HG03442 (cell line): Measurements from ENCODE around the gene EPM2A.
"Not testable (repeated sequence)": the region's sequence is repeated elsewhere in the genome, so short reads cannot be mapped to it uniquely, and the experiment has no call there.

Experiments used
- ATAC-seq: cut with Tn5 transposase; IDR thresholded peaks from one replicate; pipeline ENCODE4 v1.9.1; 2021; ENCODE audit warnings: mild to moderate bottlenecking, moderate library complexity; ENCODE audit not compliant: unreplicated experiment

EPM2A gene

DNA sequence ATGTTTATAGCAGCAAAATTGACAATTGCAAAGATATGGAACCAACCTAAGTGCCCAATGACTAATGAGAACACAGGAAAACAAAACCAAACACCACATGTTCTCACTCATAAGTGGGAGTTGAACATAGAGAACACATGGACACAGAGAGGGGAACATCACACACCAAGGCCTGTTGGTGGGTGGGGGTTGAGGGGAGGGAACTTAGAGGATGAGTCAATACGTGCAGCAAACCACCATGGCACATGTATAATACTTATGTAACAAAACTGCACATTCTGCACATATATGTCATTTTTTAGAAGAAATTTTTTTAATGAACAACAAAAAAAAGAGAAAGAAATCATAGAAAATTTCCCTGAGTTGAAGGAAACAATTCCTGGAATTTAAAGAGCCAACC lies 3.9 kb downstream of the EPM2A start:
- ATAC-seq: no peak

DNA sequence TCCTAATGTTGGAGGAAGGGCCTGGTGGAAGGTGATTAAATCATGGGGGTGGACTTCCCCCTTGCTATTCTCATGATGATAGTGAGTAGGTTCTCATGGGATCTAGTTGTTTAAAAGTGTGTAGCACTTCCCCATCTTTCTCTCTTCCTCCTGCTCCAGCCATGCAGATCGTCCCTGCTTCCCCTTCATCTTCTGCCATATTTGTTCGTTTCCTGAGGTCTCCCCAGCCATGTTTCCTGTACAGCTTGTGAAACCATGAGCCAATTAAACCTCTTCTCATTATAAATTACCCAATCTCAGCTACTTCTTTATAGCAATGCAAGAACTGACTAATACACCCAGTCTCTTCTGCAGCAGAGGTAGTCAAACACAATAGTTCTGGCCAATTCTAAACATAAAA lies 5.4 kb downstream of the EPM2A start:
- ATAC-seq: no peak

DNA sequence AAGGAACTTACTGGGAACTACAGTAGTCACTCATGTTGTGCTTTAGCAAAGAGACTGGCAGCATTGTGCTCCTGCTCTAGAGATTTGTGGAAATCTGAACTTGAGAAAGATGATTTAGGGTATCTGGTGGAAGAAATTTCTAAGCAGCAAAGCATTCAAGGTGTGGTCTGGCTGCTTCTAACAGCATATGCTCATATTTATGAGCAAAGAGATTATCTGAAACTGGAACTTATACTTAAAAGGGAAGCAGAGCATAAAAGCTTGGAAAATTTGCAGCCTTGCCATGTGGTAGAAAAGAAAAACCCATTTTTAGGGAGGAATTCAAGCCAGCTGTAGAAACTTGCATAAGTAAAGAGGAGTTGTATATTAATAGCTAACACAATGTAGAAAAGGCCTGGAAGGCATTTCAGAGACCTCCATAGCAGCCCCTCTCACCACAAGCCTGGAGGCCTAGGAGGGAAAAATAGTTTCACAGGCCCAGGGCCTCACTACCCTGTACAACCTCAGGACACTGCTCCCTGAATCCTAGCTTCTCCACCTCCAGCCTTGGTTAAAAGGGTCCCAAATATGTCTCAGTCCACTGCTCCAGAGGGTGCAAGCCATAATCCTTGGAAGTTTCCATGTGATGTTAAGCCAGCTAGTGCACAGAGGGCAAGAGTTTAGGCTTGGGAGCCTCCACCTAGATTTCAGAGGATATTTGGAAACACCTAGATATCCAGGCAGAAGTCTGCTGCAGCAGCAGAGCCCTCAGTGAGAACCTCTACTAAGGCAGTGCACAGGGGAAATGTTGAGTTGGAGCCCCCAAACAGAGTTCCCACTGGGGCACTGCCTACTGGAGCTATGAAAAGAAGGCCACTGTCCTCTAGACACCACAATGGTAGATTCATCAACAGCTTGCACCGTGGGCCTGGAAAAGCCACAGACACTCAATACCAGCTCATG lies 6.6 kb downstream of the EPM2A start:
- no peak for ATAC-seq

DNA sequence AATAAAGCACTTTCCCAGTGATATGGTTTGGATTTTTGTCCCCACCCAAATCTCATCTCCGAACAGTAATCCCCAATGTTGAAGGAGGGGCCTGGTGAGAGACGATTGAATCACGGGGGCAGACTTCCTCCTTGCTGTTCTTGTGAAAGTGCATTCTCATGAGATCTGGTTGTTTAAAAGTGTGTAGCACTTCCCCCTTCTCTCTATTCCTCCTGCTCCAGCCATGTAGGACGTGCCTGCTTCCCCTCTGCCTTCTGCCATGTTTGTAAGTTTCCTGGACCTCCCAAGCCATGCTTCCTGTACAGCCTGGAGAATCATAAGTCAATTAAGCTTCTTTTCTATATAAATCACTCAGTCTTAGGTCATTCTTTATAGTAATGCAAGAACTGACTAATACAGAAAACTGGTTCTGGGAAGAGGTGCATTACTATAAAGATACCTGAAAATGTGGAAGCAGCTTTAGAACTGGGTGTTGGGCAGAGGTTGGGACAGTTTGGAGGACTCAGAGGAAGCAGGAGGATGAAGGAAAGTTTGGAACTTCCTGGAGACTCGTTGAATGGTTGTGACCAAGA lies 7.4 kb downstream of the EPM2A start:
- ATAC-seq: no peak

DNA sequence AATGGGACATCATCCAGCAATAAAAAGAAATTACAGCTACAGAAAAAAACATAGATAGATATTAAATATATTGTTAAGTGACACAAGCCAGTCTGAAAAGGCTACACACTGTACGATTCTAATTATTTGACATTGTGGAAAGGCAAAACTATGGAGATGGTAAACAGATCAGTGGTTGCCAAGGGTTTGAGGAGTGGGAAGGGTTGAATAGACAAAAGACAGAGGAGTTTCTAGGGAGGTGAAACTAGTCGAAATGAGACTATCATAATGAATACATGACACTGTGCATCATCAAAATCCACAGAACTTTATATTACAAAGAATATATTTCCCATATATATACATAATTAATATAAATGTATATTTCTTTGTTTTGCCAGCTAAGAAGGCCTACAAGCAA lies 9.8 kb downstream of the EPM2A start:
- no peak for ATAC-seq

DNA sequence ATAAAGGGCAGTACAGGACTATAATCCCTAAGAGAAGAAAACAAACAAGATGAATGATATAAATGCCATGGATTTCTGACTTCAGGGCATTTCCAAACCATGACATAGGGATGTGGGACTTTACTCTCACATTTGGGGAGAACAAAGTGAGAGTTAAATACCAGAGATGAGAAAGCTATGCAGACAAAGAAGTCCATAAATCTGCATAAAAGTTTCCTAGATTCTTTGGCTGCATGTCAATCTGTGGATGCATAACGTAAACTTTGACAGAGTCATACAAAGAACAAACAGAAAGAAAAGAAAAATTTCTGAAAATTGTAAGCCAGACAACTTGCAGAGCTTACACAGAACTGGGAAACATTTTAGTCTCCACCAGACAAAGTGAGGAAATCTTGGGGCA lies 11.7 kb downstream of the EPM2A start:
- ATAC-seq: no peak

DNA sequence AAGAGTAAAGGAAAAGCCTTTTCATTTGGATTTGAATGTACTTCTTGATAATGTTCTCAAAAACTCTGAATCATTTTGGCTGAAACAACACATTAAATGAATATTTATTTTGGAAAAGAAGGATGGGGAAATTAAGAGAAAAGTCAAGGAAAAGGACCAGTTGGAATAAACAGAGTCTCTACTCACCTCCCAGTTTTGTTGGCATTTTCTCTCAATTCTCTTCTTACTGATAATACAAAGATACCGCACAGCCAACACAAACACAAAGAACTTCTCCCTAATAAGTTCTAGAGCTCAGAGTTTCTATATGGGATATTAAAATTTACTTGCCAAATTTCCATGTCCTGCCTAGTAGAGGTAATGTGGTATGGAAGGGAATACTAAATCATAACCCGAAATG lies 13.1 kb downstream of the EPM2A start:
- no peak for ATAC-seq

DNA sequence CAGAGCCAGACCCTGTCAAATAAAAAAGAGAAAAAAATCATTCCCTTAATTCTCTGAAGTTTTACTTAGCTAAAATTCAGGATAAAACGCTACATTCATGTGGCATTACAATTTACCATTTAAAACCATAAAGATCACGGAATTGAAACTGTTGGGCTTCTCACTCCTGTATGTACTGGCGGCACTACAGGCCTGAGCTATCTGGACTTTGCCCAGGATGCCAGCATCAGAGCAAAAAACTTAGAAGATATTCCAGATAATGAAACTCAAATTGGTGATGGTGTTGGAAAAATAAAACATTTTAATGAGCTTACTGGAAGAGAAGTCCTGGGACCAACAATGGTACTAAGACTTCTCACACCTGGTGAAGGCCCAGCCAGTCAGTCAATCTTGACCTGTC lies 14.2 kb downstream of the EPM2A start:
- ATAC-seq: no peak

DNA sequence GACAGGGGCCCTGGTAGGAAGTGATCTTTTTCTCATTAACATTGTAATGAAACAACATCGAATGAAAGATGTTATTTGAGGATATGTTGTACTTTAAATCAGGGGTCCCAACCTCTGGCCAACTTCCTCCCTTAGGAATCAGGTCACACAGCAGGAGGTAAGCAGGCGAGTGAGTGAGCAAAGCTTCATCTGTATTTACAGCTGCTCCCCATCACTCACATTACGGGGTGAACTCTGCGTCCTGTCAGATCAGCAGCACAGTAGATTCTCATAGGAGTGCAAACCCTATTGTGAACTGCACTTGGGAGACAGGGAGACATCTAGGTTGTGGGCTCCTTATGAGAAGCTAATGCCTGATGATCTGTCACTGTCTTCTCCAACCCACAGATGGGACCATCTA lies 19.9 kb downstream of the EPM2A start:
- ATAC-seq: no peak

DNA sequence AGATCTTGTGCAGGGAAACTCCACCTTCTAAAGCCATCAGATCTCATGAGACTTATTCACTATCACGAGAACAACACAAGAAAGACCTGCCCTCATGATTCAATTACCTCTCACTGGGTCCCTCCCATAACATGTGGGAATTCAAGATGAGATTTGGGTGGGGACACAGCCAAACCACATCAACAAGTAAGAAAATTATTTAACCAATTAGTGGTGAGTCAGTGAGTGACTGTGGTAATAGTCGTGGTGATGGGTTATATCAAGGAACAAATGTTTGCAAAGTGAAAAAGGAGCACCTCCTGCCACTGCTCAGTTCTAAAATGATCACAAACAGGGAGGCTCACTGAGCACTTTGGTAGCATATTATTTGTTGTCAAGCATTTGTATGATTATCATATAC lies 20.6 kb downstream of the EPM2A start:
- no peak for ATAC-seq

DNA sequence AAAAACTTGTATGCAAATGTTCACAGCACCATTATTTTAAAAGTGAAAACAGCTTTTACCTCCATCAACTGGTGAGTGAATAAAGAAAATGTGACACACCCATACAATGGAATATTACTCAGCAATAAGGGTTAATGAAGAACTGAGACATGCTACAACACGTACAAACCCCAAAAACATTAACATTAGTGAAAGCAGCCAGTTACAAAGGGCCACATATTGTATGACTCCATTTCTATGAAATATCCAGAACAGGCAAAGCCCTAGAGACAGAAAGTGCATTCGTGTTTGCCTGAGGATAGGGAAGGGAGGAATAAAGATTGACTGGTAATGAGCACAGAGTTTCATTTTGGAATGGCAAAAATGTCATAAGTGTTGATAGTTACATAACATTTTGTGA lies 21.5 kb downstream of the EPM2A start:
- ATAC-seq: no peak

DNA sequence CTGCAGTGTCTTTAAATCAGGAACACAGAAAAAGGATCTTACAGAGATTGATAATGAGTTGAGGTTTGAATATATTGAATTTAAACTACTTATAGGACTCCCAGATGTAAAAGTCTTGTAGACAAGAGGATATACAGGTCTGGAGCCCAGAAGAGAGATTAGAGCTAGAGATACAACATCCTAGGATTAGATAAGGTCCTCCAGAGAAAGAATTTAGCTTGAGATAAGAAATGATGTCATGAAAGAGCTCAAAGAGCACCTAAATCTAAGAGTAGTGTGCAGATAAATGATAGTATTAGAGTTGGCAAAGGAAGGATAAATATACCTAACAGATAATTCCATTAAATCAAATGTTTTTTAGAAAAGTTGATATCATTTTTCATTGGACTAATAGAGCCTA lies 23.9 kb downstream of the EPM2A start:
- no peak for ATAC-seq

DNA sequence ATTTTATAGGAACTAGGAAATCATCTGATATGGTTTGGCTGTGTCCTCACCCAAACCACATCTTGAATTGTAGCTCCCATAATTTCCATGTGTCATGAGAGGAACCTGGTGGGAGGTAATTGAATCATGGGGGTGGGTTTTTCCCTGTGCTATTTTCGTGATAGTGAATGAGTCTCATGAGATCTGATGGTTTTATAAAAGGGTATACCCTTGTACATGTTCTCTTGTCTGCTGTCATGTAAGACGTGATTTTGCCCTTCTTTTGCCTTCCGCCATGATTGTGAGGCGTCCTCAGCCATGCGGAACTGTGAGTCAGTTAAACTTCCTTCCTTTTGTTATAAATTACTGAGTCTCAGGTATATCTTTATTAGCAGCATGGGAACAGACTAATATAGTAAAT lies 27.9 kb downstream of the EPM2A start:
- no peak for ATAC-seq

DNA sequence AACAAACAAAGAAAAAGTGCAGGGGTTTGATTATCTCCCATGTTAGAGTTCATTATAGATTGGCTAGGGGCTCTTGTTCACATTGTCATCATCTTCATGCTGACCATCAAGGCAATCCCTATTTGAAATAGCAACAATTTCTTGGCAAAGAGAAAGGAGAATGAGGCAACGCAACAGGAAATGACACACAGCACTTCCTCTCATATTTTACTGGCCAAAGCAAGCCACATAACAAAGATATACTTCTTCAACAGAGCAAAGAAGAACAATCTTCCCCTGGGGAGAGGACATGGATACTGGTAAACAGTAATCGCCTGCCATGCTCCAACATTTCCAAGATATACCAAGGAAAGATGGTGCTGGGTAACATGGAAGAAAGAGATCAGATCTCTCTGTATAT lies 29.8 kb downstream of the EPM2A start:
- ATAC-seq: no peak

DNA sequence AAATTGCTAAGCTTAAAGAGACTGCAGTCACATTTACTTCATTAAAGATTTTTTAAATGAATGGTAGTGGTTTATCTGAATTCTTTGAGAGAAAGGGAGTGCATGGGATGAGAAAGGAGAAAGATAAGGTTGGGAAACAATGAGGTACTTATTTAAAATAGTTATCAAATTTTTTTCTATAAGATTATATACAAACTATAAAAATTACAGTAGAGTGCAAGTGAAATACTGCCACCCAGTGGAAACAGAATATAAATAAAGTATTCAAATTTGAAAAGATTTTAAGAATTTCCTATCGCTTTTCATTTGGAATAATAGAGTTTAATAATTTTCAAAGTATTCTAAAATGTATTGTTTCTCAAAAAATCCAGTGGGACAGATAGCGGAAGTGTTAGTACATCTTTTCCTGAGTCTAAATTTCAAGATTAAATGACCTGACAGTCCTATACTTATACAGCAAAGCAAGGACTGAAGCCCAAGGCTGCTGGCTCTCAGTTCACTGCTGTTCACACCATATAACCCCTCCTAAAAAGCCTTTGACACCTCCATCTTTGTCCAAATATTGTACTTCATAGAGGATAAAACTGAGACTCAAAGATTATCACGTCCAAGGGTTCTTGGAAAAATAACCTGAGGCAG lies 31.1 kb downstream of the EPM2A start:
- ATAC-seq: no peak

DNA sequence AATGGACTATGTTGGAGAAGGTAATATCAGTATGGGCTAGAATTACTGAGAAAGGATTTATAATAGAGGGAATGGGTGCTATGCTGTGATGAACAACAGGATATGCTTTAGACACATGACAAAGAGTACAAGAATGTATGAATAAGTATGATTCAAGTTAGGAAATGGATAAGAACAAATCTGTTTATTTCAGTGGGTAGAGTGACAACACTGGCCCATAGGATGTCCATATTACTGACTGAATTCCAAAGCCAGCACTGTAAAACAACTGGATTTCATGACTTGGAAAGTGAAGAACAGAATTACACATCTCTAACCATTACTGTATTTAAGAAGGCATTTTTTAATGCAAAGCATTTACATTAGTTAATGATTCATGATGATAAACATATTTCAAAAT lies 35.9 kb downstream of the EPM2A start:
- no peak for ATAC-seq

DNA sequence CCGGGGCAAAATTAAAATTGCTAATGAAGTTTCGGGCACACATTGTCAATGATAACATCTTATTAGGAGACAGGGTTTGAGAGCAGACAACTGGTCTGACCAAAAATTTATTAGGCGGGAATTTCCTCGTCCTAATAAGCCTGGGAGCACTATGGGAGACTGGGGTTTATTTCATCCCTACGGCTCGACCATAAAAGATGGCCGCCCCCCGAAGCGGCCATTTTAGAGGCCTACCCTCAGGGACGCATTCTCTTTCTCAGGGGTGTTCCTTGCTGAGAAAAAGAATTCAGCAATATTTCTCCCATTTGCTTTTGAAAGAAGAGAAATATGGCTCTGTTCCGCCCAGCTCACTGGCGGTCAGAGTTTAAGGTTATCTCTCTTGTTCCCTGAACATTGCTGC lies 37.9 kb downstream of the EPM2A start:
- ATAC-seq: not testable (repeated sequence)

DNA sequence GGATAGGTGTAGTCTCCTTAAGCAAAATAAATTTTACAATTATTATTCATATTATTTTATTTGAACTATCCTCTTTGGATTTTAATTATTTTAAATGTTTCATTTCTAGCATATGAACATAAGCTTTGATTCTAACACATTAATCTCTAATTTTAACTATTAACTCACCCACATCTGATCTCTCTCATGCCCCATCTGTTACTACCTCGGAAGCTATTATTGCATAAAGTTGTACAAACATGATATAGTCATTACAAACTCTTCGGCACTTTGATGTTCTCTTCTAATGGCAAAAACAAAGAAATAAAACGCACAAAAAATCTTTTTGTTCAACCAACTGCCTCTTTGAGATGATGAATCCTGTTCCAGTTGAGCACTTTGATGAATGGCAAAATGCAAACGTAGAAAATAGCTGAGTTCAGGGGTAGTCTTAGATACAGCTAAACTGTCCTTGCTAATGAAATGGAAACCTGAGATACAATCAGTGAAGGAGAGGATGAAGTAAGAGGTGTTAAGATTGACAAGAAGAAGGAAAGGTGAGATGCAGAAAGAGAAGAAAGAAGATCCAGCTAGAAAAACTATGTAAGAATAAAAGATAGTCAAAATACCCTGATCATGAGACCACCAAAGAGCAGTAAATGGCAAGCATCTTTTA lies 41.1 kb downstream of the EPM2A start:
- ATAC-seq: no peak

DNA sequence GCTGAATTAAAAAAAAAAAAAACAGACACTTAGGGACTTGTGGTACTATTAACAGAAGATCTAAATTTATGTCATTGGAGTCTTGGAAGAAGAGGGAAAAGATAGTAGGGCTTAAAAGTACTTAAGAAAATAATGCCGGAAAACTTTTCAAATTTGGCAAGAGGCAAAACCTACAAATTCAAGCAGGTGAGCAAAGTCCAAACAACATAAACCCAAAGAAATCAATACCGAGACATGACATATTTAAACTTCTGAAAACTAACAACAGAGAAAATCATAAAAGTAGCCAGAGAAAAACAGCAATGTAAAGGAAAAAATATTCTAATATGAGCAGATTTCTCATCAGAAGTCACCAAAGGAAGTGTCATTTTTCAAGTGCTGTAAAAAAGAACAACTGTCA lies 44.4 kb downstream of the EPM2A start:
- ATAC-seq: no peak

DNA sequence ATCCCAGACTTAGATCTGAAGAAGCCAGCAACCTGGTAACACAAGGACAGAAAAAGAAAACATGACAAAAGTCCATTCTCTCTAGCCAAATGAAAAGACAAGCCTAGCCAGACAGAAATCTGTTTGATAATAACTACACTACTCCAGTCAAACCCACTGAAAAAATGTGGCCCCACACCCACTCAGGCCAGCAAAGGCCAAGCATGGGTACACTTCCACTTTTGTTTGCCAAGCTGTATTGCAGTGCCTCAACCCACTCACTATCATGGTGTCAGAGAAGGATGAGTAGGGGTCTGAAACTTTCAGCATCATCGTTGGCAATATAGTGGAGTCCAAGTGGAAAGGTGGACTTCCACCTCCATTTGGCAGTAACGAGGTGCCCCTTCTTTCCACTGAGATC lies 45.8 kb downstream of the EPM2A start:
- ATAC-seq: no peak

DNA sequence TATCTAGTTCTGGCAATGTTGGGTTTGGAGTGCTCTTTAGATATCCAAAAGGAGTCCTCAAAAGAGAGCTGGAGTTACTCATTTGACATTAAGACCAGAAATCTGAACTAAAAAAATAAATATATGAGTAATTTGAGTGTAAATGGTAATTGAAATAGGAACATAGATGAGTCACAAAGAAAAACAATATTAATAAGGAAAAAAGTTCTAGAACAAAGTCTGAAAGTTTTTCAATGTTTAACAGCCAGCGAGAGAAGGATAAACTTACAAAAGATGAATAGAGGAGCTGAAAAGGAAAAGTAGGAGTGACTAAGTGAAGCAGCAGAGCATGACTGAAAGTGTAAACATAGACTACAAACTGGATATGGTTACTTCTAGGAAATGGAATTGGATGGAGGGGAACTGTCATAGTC lies 46.8 kb downstream of the EPM2A start:
- ATAC-seq: no peak

DNA sequence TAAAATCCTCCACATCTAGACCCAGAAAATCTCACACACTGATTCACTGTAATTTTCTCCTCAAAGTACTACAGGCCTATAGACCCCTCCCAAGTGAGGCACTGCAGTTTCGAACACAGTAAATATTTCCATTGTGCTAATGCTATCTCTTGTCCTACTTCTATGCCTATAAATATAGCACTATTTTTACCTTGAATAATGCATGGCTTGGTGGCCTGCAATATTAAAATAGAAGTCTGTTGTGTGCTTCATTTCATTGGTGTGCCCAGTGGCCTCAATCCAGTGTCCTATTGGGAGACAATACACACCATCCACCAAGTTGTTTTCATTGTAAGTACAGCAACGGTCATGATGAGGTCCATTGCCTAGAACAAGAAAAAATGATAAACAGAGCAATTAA lies 49.4 kb downstream of the EPM2A start:
- no peak for ATAC-seq
